NCI-H1417 (cell line): Measurements from ENCODE around the gene SMIM14.
"Not testable (repeated sequence)": the region's sequence is repeated elsewhere in the genome, so short reads cannot be mapped to it uniquely, and the experiment has no call there.

Experiments used
- DNase-seq, 3 experiments: peaks; one replicate each; lab custom pipeline; 2025; lab: John Stamatoyannopoulos, UW

Gene SMIM14

DNA sequence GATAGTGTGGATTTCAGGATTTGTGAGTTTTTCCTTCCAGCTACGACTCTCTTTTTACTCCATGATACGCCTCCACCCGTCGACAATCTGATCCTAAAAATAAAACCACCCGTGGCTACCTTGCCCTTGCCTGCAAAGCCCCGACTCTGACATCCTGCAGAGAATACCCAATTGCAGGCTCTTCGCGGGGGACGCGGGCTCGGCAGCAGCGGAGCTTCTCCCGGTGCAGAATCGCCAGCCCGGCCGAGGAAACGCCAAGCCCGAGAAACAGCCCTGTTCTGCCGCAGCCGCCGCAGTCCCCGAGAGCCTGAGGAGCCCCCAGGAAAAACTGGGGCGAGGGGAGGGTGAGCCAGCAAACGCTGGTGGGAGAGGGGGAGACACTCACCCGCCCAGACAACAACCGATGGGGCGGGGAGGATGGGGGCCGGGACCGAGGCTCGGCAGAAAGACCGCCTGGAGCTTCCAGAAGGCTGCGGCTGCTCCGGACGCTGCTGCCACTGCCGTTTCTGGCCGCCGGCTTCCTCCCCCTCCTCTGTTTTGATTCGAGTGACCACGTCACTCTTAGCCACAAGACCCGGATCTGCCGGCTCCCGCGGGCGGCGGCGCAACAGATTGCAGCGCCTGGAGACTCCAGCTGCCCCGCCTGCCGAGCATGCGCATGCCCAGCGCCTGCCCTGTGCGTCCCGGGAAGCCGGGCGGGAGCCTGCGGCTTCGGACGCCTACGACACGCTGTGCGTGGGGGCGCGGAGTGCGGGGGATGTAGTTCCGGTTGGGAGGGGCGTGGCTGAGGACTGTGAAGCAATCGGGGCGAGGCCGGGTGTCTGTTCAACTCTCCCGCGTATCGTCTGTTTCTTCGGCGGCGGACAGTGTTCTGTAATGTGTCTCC, at the start of gene SMIM14:
TSS of gene SMIM14 (minus strand) at position 512 of the 886 bp plus-strand sequence. CDS start 33,720 bp downstream, outside the sequence.
- DNase-seq, result peak; percentile 97 to 99 (median 98)

GRCh38 chr4:39687014-39687413, 48.3 kb upstream of the SMIM14 start:
- no peak for DNase-seq

- DNase-seq, result no peak
These were observed 47.3 kb upstream of the SMIM14 start for GRCh38 chr4:39685990-39686389.

GRCh38 chr4:39682138-39682537, 43.5 kb upstream of the SMIM14 start:
- DNase-seq, result no peak

DNA sequence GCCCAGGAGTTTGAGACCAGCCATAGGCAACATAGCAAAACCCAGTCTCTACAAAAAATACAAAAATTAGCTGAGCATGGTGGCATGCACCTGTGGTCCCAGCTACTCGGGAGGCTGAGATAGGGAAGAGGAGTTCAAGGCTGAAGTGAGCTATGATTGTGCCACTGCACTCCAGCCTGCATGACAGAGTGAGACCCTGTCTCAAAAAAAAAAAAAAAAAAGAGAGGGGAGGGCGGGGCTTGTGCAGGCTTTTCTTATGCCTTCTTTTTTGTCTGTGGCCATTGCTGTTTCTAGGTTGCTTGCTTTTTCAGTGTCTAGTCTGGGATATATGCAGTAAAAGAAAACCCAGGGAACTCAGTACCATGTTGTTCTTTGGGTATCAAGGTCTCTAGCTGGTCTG, 42.3 kb upstream of the SMIM14 start:
- not testable (repeated sequence) for DNase-seq

GRCh38 chr4:39675681-39676080, 37.0 kb upstream of the SMIM14 start:
- not testable (repeated sequence) for DNase-seq

DNA sequence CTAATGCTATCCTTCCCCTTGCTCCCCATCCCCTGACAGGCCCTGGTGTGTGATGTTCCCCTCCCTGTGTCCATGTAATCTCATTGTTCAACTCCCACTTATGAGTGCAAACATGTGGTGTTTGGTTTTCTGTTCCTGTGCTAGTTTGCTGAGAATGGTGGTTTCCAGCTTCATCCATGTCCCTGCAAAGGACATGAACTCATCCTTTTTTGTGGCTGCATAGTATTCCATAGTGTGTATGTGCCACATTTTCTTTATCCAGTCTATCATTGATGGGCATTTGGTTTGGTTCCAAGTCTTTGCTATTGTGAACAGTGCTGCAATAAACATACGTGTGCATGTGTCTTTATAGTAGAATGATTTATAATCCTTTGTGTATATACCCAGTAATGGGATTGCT, 31.6 kb upstream of the SMIM14 start:
- DNase-seq, result not testable (repeated sequence)

GRCh38 chr4:39668887-39669286, 30.2 kb upstream of the SMIM14 start:
- DNase-seq, result no peak

DNA sequence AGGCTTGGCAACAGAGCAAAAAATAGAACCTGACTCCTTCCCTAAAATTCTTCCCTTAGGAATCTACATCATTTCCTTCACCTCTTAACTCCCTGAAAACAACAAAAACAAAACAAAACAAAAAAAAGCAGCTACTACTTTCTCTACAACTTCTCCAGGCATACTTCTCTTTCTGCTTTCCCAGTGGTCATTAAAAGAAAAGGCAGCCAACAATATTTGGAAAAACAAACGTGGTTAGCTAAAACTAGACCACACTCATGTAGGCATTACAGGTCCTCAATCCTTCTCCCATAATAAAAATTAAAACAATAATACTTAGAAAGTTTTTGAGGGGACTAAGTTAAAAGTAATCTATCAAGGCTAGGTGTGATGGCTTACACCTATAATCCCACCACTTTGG, 29.0 kb upstream of the SMIM14 start:
- DNase-seq, result no peak

DNA sequence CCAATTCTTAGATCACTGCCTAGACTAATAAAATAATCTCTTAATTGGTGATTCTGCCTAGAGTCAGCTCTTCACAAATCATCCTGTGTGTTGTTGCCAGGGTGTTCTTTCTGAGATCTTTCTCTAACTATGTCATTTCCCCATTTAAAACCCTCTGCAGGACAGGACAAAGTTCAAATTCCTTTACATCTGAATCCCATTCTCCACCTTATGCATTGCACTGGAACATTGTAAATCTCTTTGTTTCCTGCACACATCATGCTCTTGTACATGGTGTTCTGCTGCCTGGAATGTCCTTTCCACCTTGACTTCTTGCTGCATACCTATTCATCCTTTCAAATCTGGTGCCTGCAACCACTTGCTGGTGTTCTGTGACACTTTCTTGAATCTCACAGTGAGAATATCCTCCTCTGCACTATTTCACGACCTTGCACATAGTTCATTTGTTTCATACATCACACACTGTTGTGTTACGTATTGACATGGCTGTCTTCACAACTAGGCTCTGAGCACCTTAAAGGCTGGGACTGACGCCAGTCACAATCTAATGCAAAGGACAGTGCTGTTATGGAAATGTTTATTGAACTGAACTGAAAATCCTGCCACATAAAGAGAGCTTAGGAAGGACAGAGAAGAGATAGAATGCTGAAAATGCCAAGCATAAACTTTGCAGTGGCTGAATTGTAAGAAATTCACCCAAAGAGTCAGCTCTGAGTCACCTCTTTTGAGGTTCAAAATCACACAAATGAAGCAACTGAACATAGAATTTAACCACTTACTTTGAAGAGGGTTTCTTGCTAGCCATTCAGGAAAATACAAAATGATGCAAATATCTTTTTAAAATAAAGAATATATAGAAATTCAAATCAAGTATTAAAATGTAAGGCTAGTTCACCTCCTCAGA, 26.4 kb upstream of the SMIM14 start:
- DNase-seq, result no peak

DNA sequence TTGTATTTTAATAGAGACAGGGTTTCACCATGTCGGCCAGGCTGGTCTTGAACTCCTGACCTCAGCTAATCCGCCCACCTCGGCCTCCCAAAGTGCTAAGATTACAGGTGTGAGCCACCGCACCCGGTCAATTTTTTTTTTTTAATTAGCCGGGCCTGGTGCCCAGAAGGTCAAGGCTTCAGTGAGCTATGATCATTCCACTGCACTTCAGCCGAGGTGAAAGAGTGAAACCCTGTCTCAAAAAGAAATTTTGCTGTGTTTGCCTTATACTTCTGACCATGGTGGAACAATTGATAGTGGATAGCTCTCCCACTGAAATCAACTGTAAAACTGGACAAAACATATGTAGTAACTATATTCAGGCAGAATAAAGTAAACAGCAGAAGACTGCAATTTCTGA, 24.0 kb upstream of the SMIM14 start:
- no peak for DNase-seq

DNA sequence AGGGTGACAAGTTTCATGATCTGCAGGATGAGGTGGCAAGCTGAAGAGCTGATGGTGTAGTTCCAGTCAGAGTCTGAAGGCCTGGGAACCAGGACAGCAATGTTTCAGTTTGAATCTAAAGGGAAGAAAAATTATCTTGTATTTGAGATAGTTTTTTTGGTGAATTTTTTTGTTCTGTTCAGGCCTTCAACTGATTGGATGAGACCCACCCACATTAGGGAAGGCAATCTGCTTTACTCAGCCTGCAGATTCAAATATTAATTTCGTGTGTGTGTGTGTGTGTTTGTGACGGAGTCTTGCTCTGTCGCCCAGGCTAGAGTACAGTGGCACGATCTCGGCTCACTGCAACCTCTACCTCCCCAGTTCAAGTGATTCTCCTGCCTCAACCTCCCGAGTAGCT, 22.1 kb upstream of the SMIM14 start:
- DNase-seq, result no peak

GRCh38 chr4:39660045-39660444, 21.4 kb upstream of the SMIM14 start:
- DNase-seq, result no peak

DNA sequence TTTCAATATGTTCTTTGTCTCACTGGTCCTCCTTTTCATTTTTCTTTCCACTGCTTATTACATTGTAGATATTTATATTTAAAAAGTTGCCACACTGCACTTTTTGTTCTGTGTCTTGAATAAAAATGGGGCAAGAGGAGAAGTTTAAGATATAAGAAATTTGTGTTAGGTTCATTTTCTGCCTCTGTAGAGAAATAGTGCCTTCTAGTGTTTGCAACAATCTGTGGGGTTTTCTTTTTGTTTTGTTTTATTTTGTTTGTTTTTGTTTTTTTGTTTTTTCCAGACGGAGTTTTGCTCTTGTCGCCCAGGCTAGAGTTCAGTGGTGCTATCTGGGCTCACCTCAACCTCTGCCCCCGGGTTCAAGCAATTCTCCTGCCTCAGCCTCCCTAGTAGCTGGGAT, 20.1 kb upstream of the SMIM14 start:
- no peak for DNase-seq

DNA sequence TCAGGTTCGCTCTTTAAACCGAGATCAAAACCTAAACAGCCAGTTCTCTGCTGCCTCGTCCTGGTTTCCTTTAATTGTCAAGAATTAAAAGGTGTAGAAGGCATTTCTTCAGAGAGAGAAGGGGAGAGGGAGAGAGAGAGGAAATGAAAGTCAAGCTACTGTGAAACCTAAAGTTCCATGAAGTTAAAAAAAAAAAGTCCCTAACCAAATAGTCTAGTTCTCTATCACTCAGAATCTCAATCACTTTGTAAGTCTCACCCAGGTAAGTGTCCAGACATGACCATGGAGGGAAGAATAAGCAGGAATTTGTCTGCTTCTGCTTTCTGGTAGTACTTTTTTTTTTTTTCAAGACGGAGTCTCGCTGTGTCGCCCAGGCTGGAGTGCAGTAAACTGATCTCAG, 18.8 kb upstream of the SMIM14 start:
- DNase-seq, result no peak

DNA sequence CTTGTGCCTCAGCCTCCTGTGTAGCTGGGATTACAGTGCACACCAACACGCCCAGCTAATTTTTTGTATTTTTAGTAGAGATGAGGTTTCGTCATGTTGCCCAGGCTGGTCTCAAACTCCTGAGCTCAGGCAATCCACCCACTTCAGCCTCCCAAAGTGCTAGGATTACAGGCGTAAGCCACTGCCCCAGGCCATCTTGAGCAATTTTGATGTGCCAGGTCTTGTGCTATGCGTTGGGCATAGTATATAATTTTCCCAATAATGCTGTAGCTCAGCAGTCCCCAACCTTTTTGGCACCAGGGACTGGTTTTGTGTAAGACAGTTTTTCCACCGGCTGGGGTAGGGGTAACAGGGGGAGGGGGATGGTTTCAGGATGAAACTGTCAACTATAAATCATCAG, 18.0 kb upstream of the SMIM14 start:
- not testable (repeated sequence) for DNase-seq

DNA sequence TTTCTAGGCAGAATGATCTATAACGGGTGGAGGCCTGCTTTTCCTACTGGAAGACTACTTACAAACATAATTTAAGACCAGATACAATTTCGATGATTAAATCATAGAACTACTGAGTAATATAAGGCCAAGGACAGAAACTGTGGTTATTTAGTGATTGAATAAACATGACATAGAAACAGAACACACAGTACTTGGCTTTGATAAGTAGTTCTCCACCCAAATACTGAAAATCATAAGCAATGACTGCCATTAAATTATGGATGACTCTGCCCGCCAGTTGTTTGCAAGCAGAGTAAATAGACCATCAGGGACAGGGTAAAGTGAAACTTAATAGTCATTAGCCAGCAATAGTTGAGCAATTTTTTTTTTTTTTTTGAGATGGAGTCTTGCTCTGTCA, 17.2 kb upstream of the SMIM14 start:
- DNase-seq, result no peak

DNA sequence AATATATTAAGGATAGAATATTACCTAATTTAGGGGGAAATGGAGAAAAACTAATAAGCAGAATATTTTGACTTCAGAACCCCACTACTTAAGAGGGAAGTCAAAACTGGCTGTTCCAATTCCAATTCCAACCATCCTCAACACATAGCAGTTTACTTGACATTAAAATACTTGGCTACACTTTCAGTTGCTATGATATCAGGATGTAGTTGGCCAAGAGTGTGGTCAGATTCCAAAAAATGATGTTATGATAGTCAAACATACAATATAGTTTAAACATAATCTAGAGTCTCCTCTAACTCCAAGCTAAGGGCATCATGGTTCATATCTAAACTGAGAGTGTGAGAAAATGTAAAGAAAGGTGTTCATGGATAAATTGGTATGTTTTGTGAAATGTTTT, 16.5 kb upstream of the SMIM14 start:
- no peak for DNase-seq

- not testable (repeated sequence) for DNase-seq
These were observed 12.9 kb upstream of the SMIM14 start for GRCh38 chr4:39651586-39651985.

DNA sequence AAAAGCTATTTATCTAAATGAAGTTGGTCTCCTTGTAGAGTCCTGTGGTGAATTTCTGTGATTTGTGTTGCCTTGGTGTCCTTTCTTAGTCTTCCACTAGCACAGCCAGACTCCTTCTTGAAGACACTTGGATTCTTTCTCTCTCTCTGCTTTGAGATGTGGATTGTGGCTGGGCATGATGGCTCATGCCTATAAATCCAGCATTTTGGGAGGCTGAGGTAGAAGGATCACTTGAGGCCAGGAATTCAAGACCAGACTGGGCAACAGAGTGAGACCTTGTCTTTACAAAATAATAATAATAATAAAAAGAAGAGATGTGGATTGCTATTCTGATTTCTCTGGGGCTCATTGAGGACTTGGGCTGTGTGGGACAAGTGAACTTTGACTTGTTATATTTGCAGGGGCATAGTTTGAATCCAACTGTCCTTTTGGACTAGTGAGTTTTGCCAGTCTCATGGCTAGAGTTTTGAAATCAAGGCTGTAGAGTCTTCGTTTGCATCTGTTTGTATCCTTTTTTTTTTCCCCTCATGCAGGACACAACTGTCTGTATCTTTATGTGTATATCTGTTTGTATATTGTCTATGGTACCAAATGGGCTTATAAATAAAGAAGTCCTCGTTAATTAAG, 11.1 kb upstream of the SMIM14 start:
- no peak for DNase-seq

- no peak for DNase-seq
These were observed 10.3 kb upstream of the SMIM14 start for GRCh38 chr4:39648827-39649558.

DNA sequence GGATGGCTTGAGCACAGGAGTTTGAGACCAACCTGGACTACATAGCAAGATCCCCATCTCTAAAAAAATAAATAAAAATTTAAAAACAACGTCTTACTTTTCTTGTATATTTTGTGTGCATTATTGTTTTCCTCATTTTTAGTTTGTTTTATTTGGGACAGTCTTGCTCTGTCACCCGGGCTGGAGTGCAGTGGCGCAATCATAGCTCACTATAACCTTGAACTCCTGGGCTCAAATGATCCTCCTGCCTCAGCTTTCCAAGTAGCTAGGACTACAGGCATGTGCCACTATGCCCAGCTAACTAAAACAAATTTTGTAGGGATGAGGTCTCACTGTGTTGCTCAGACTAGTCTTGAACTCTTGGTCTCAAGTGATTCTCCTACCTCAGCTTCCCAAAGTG, 9.5 kb upstream of the SMIM14 start:
- DNase-seq, result no peak
